GM12878 (cell line): ENCODE results near the gene TCF20. TPM values are rescaled to one million over a fixed set of nuclear protein-coding genes. Genes with fewer than 3 reads are reported as not detected.

Experiments
- ATAC-seq: fragments of 200-7000 bp; cut with Tn5 transposase; 3 replicates; pipeline ENCODE4 v1.9.1; 2020; ENCODE audit warnings: mild to moderate bottlenecking, moderate library complexity
- BruUV-seq: library from RNA; stranded (reverse); fragments of 400-500 nt; replicated peaks from 2 replicates; lab custom pipeline; 2021; lab: Mats Ljungman, UMichigan
- CTCF ChIA-PET: fragments of 300-600 bp; sonication (Branson Sonifier 250); formaldehyde crosslinking; extraction: SDS; loops from one replicate; lab custom pipeline; 2021; ENCODE audit warnings: inconsistent platforms; lab: Yijun Ruan, JAX
- POLR2A ChIA-PET: fragments of 350-600 bp; formaldehyde crosslinking; extraction: SDS; loops from one replicate; lab custom pipeline; 2021; ENCODE audit warnings: inconsistent platforms; lab: Charles Lee
- RAD21 ChIA-PET: fragments of 300-600 bp; sonication (Branson Sonifier 250); formaldehyde crosslinking; loops from one replicate; lab custom pipeline; 2023; ENCODE audit warnings: antibody characterized with exemption; ENCODE audit not compliant: unreplicated experiment; lab: Charles Lee
- SMC1A ChIA-PET: fragments of 300-600 bp; sonication (Branson Sonifier 250); formaldehyde crosslinking; loops from one replicate; lab custom pipeline; 2023; ENCODE audit not compliant: unreplicated experiment, uncharacterized antibody; lab: Charles Lee
- DNase-seq: peaks from one replicate; pipeline ENCODE4 v3.0.0-alpha.2; 2011; ENCODE audit warnings: low read depth, low spot score
- FAIRE-seq: peaks from 3 replicates; lab custom pipeline; 2011; peaks lifted over from hg19 to GRCh38; lab: Jason Lieb, UNC
- H2AFZ ChIP-seq: 2 replicates; pipeline ENCODE4 v1.6.0; 2011; ENCODE audit warnings: low read depth, low read length, control low read depth; ENCODE audit not compliant: control insufficient read depth
- H3K27ac ChIP-seq: 2 replicates; pipeline ENCODE4 v1.5.1; 2011; ENCODE audit warnings: control low read depth; ENCODE audit not compliant: control insufficient read depth, insufficient read depth
- H3K27me3 ChIP-seq, 2 experiments: replicated peaks in 1 of 2; 2 replicates each; pipeline versions ENCODE4 v1.6.0 to v1.6.1; 2011; ENCODE audit warnings: low read length in 1 of 2; ENCODE audit not compliant: control insufficient read depth in 2 of 2, insufficient read depth in 2 of 2
- H3K36me3 ChIP-seq, 2 experiments: 2 replicates each; pipeline ENCODE4 v1.5.1; 2011; ENCODE audit warnings: low read length in 1 of 2; ENCODE audit not compliant: control insufficient read depth in 2 of 2, insufficient read depth in 2 of 2
- H3K4me1 ChIP-seq: 2 replicates; pipeline ENCODE4 v1.6.1; 2011; ENCODE audit warnings: mild to moderate bottlenecking, low read length, moderate library complexity, mixed read lengths; ENCODE audit not compliant: control insufficient read depth, insufficient read depth
- H3K4me2 ChIP-seq: 2 replicates; pipeline ENCODE4 v1.6.0; 2011; ENCODE audit warnings: control low read depth; ENCODE audit not compliant: control insufficient read depth, insufficient read depth
- H3K4me3 ChIP-seq: fragments of 200-600 bp; sonication (generic); 2 replicates; pipeline ENCODE4 v1.5.1; 2016
- H3K79me2 ChIP-seq: 2 replicates; pipeline ENCODE4 v1.6.0; 2011; ENCODE audit warnings: low read length; ENCODE audit not compliant: control insufficient read depth, insufficient read depth
- H3K9ac ChIP-seq: 2 replicates; pipeline ENCODE4 v1.8.0; 2011; ENCODE audit warnings: low read length, control low read depth, mixed read lengths; ENCODE audit not compliant: control insufficient read depth, insufficient read depth
- H3K9me3 ChIP-seq: replicated peaks from 3 replicates; pipeline ENCODE4 v1.5.1; 2011; ENCODE audit warnings: mild to moderate bottlenecking, low read length; ENCODE audit not compliant: control insufficient read depth, insufficient read depth
- H4K20me1 ChIP-seq: 2 replicates; pipeline ENCODE4 v1.6.0; 2011; ENCODE audit not compliant: control insufficient read depth, insufficient read depth
- BMI1 ChIP-seq: fragments of 450-650 bp; IDR thresholded peaks from 2 replicates; pipeline ENCODE4 v1.6.1; 2016; ENCODE audit warnings: mild to moderate bottlenecking, moderate library complexity, borderline replicate concordance
- CREB1 ChIP-seq: IDR thresholded peaks from 2 replicates; pipeline ENCODE4 v1.6.1; 2012; ENCODE audit warnings: low read depth, mild to moderate bottlenecking, inconsistent platforms
- FOXM1 ChIP-seq: IDR thresholded peaks from 2 replicates; pipeline ENCODE4 v1.6.1; 2012; ENCODE audit warnings: low read depth, mild to moderate bottlenecking, inconsistent platforms, low read length, moderate library complexity
- JUND ChIP-seq: IDR thresholded peaks from 2 replicates; pipeline ENCODE4 v1.6.1; 2012; ENCODE audit warnings: low read depth, mild to moderate bottlenecking, low read length, improper control_type of control experiment, moderate library complexity
- POLR2A ChIP-seq: IDR thresholded peaks from 2 replicates; pipeline ENCODE4 v1.6.1; 2011; ENCODE audit warnings: low read depth, mild to moderate bottlenecking, low read length
- POLR2AphosphoS5 ChIP-seq: IDR thresholded peaks from 2 replicates; pipeline ENCODE4 v1.6.1; 2011; ENCODE audit warnings: mild to moderate bottlenecking, low read length, inconsistent platforms
- RAD51 ChIP-seq: fragments of 450-650 bp; IDR thresholded peaks from 2 replicates; pipeline ENCODE4 v1.6.1; 2016; ENCODE audit warnings: moderate library complexity, mild to moderate bottlenecking, inconsistent platforms
- SMARCA5 ChIP-seq: fragments of 450-650 bp; IDR thresholded peaks from 2 replicates; pipeline ENCODE4 v1.6.1; 2017; ENCODE audit warnings: mild to moderate bottlenecking
- SUZ12 ChIP-seq: fragments of 200-600 bp; sonication (generic); IDR thresholded peaks from one replicate; pipeline ENCODE4 v1.6.1; 2018; ENCODE audit warnings: antibody characterized with exemption, mild to moderate bottlenecking; ENCODE audit not compliant: unreplicated experiment
- TCF7 ChIP-seq: IDR thresholded peaks from 2 replicates; pipeline ENCODE4 v1.6.1; 2014; ENCODE audit warnings: antibody characterized with exemption, borderline replicate concordance
- ZNF207 ChIP-seq: fragments of 450-650 bp; IDR thresholded peaks from 2 replicates; pipeline ENCODE4 v1.6.1; 2014; ENCODE audit warnings: antibody characterized with exemption, mild to moderate bottlenecking, borderline replicate concordance
- WGBS: methylation state at CpG from one replicate; pipeline ENCODE4 v1.1.6; 2016; ENCODE audit warnings: low lambda C conversion rate; ENCODE audit not compliant: insufficient replicate concordance, insufficient coverage; ENCODE audit errors: missing lambda C conversion rate; 5-methylcytosine and 5-hydroxymethylcytosine counted together
- in situ Hi-C: fragments of 300-500 bp; cut with MboI; formaldehyde crosslinking; loops from 9 replicates; pipeline ENCODE4 v1.14.3; 2018; ENCODE audit warnings: mixed read lengths
- intact Hi-C: fragments of 100-400 bp; cut with micrococcal nuclease; formaldehyde crosslinking; loops from one replicate; pipeline ENCODE4 v1.14.2; 2022; ENCODE audit not compliant: unreplicated experiment
- polyA plus RNA-seq, 11 experiments: library from polyadenylated mRNA; depleted of rRNA in 4 of 11; unstranded in 6 of 11; stranded (reverse) in 5 of 11; fragments of >200 nt; fragmentation: Nextera tagmentation in 4 of 11; fragmentation: Illumina TruSeq in 1 of 11; extraction: Ambion mirVana in 4 of 11; extraction: Trizol in 1 of 11; gene quantifications; 1 replicate in 1 of 11; 2 replicates in 10 of 11; pipeline versions ENCODE4 v1.2.1 to v1.2.3, GENCODE V29; 2011 to 2016; ENCODE audit warnings: inconsistent platforms in 2 of 11, missing spikeins in 2 of 11, low read depth in 1 of 11
- total RNA-seq, 4 experiments: library from RNA; depleted of rRNA in 3 of 4; stranded (reverse); fragments of >200 nt in 3 of 4; fragmentation: Illumina TruSeq in 1 of 4; extraction: Trizol in 1 of 4; gene quantifications; 2 replicates each; pipeline versions ENCODE4 v1.2.1 to v1.2.3, GENCODE V29; 2013 to 2021
- TF ChIP-seq, protein P1 (sequence below): fragments of 450-650 bp; IDR thresholded peaks from 2 replicates; pipeline ENCODE4 v1.6.1; 2018; ENCODE audit warnings: mild to moderate bottlenecking, low read depth, moderate library complexity; ENCODE audit not compliant: partially characterized antibody
- TF ChIP-seq, protein P2 (sequence below): fragments of 450-650 bp; conservative IDR thresholded peaks from 2 replicates; pipeline ENCODE4 v1.6.1; 2017; ENCODE audit warnings: mild to moderate bottlenecking, moderate library complexity
- TF ChIP-seq, protein P3 (sequence below): IDR thresholded peaks from 2 replicates; pipeline ENCODE4 v1.6.1; 2011; ENCODE audit warnings: borderline replicate concordance, low read depth, mild to moderate bottlenecking, moderate library complexity, low read length; ENCODE audit not compliant: insufficient read depth, poor library complexity, severe bottlenecking
- TF ChIP-seq, protein P4 (sequence below): fragments of 450-650 bp; formaldehyde crosslinking; IDR thresholded peaks from 2 replicates; pipeline ENCODE4 v1.4.0; 2020; ENCODE audit warnings: mild to moderate bottlenecking, moderate library complexity

The TCF20 gene
- total and polyA plus RNA-seq, 10 of the 15 experiments (the other 5 are each of a cell fraction or from before 2014, with no cell fraction given) = 0.64 to 52.9 (median 22.6) TPM

DNA sequence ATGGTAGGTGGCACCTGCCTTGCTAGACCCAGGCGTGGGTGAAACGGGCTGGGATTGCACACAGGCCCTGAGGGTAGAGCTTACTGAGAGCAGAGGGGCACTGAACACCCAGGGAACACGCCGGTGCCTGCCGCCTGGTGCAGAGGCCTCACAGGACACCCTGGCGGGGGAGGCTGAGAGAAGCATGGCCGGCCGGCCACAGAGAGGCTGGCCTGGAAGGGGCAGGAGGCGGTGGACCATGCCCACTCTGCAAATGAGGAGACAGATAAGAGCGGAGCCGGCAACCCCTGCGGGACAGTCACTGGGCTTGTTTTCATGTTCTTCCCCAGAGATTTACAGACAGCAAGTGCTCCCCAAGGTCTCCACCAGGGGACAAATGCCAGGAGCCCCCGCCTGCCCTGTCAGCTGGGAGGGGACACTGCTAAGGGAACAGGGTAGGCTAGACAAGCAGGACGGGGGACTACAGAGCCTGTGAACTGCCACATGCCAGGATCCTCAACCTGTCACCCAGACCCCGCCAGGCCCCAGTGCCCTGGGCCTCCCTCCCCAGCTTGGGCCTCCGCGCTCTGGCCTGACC lies 38.5 kb upstream of the TCF20 start:
- DNase-seq = no peak
- no peak overlapping the region for H3K4me3 ChIP-seq
- POLR2A ChIA-PET = interaction anchor here (0.5 kb wide), 1 partner anchor 262 kb away, joined by 4 read pairs; no protein-coding TSS in a partner anchor
- intact Hi-C loops (no loop called here), in situ Hi-C loops (no loop called here)
- CTCF ChIA-PET = no interaction called here
- H3K27ac ChIP-seq = no peak overlapping the region
- SMC1A ChIA-PET = no interaction called here
- H3K79me2 ChIP-seq = no peaks in the 10 kb centered on the region
- no peaks in the 10 kb centered on the region for H3K4me1 ChIP-seq
- no peaks in the 10 kb centered on the region for H3K9me3 ChIP-seq
- H3K4me2 ChIP-seq = no peak overlapping the region
- H3K36me3 ChIP-seq = no peaks in the 10 kb centered on the region
- no peak overlapping the region for H3K9ac ChIP-seq
- H3K27me3 ChIP-seq = no peaks in the 10 kb centered on the region; a peak in 2 of 4 replicates
- no peak for FAIRE-seq
- BruUV-seq = no TSS peak
- RAD21 ChIA-PET = interaction anchor here (0.6 kb wide), 1 partner anchor 232 kb away, joined by 4 read pairs; no protein-coding TSS in a partner anchor
- no peak overlapping the region for H2AFZ ChIP-seq
- peak; percentile 19; the same call in 2 of the 3 replicates for ATAC-seq
- H4K20me1 ChIP-seq = no peaks in the 10 kb centered on the region
- WGBS = 22% methylated on average over 17 of the region's 17 CpGs
- no peak for TF ChIP-seq RAD51
- no peak for TF ChIP-seq POLR2AphosphoS5
- TF ChIP-seq, protein P1, sequence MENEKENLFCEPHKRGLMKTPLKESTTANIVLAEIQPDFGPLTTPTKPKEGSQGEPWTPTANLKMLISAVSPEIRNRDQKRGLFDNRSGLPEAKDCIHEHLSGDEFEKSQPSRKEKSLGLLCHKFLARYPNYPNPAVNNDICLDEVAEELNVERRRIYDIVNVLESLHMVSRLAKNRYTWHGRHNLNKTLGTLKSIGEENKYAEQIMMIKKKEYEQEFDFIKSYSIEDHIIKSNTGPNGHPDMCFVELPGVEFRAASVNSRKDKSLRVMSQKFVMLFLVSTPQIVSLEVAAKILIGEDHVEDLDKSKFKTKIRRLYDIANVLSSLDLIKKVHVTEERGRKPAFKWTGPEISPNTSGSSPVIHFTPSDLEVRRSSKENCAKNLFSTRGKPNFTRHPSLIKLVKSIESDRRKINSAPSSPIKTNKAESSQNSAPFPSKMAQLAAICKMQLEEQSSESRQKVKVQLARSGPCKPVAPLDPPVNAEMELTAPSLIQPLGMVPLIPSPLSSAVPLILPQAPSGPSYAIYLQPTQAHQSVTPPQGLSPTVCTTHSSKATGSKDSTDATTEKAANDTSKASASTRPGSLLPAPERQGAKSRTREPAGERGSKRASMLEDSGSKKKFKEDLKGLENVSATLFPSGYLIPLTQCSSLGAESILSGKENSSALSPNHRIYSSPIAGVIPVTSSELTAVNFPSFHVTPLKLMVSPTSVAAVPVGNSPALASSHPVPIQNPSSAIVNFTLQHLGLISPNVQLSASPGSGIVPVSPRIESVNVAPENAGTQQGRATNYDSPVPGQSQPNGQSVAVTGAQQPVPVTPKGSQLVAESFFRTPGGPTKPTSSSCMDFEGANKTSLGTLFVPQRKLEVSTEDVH = no peak
- no peak for TF ChIP-seq SUZ12
- TF ChIP-seq POLR2A = no peak
- TF ChIP-seq ZNF207 = no peak
- TF ChIP-seq, protein P2, sequence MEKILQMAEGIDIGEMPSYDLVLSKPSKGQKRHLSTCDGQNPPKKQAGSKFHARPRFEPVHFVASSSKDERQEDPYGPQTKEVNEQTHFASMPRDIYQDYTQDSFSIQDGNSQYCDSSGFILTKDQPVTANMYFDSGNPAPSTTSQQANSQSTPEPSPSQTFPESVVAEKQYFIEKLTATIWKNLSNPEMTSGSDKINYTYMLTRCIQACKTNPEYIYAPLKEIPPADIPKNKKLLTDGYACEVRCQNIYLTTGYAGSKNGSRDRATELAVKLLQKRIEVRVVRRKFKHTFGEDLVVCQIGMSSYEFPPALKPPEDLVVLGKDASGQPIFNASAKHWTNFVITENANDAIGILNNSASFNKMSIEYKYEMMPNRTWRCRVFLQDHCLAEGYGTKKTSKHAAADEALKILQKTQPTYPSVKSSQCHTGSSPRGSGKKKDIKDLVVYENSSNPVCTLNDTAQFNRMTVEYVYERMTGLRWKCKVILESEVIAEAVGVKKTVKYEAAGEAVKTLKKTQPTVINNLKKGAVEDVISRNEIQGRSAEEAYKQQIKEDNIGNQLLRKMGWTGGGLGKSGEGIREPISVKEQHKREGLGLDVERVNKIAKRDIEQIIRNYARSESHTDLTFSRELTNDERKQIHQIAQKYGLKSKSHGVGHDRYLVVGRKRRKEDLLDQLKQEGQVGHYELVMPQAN = no peak
- TF ChIP-seq, protein P3, sequence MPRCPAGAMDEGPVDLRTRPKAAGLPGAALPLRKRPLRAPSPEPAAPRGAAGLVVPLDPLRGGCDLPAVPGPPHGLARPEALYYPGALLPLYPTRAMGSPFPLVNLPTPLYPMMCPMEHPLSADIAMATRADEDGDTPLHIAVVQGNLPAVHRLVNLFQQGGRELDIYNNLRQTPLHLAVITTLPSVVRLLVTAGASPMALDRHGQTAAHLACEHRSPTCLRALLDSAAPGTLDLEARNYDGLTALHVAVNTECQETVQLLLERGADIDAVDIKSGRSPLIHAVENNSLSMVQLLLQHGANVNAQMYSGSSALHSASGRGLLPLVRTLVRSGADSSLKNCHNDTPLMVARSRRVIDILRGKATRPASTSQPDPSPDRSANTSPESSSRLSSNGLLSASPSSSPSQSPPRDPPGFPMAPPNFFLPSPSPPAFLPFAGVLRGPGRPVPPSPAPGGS = no peak
- TF ChIP-seq, protein P4, sequence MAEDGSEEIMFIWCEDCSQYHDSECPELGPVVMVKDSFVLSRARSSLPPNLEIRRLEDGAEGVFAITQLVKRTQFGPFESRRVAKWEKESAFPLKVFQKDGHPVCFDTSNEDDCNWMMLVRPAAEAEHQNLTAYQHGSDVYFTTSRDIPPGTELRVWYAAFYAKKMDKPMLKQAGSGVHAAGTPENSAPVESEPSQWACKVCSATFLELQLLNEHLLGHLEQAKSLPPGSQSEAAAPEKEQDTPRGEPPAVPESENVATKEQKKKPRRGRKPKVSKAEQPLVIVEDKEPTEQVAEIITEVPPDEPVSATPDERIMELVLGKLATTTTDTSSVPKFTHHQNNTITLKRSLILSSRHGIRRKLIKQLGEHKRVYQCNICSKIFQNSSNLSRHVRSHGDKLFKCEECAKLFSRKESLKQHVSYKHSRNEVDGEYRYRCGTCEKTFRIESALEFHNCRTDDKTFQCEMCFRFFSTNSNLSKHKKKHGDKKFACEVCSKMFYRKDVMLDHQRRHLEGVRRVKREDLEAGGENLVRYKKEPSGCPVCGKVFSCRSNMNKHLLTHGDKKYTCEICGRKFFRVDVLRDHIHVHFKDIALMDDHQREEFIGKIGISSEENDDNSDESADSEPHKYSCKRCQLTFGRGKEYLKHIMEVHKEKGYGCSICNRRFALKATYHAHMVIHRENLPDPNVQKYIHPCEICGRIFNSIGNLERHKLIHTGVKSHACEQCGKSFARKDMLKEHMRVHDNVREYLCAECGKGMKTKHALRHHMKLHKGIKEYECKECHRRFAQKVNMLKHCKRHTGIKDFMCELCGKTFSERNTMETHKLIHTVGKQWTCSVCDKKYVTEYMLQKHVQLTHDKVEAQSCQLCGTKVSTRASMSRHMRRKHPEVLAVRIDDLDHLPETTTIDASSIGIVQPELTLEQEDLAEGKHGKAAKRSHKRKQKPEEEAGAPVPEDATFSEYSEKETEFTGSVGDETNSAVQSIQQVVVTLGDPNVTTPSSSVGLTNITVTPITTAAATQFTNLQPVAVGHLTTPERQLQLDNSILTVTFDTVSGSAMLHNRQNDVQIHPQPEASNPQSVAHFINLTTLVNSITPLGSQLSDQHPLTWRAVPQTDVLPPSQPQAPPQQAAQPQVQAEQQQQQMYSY (CRISPR knock-in tag) = no peak
- no peak for TF ChIP-seq JUND
- no peak for TF ChIP-seq SMARCA5
- TF ChIP-seq CREB1 = no peak
- TF ChIP-seq FOXM1 = no peak
- TF ChIP-seq TCF7 = no peak
- TF ChIP-seq BMI1 = no peak
